Dendritic cell treated with granulocyte-macrophage colony-stimulating factor and Interleukin-4, amounts not matched to agents 40 ng/mL and 50 ng/mL, for 4 days (primary cell): Measurements from ENCODE around the gene UAP1L1.

Experiments used
- H3K27ac Mint-ChIP-seq: one replicate; pipeline ENCODE4 v1.8.0; 2022; ENCODE audit warnings: mild to moderate bottlenecking, mixed read lengths
- H3K27me3 Mint-ChIP-seq: one replicate; pipeline ENCODE4 v1.8.0; 2022; ENCODE audit warnings: mild to moderate bottlenecking, mixed read lengths
- H3K36me3 Mint-ChIP-seq: one replicate; pipeline ENCODE4 v1.8.0; 2022; ENCODE audit warnings: low read depth, mixed read lengths
- H3K4me1 Mint-ChIP-seq: one replicate; pipeline ENCODE4 v1.8.0; 2022; ENCODE audit warnings: low read depth, mixed read lengths
- H3K4me3 Mint-ChIP-seq: one replicate; pipeline ENCODE4 v1.8.0; 2022; ENCODE audit warnings: mild to moderate bottlenecking, moderate library complexity, mixed read lengths
- H3K9me3 Mint-ChIP-seq: one replicate; pipeline ENCODE4 v1.8.0; 2022; ENCODE audit warnings: mixed read lengths
- intact Hi-C: fragments of 100-400 bp; cut with micrococcal nuclease; formaldehyde crosslinking; loops from one replicate; pipeline ENCODE4 v1.15.0; 2022

UAP1L1 gene

GRCh38 chr9:137035507-137035834, 41.8 kb upstream of the UAP1L1 start:
- intact Hi-C loops = loop anchor here (1.0 to 2.0 kb wide), 2 partner anchors 87 to 249 kb away; no protein-coding TSS in a partner anchor
- Mint-ChIP-seq H3K4me1 (peaks cover 72% of the 10 kb centered on the region), H3K4me3 (peak overlapping the region; percentile 80), H3K27me3 (peaks cover 4% of the 10 kb centered on the region), H3K9me3 (no peaks in the 10 kb centered on the region), H3K36me3 (peaks cover 62% of the 10 kb centered on the region), H3K27ac (peak overlapping the region; percentile 90)

- Mint-ChIP-seq H3K36me3 (peaks cover 62% of the 10 kb centered on the region), H3K27me3 (peaks cover 5% of the 10 kb centered on the region), H3K9me3 (no peaks in the 10 kb centered on the region), H3K4me1 (peaks cover 67% of the 10 kb centered on the region), H3K27ac (no peak overlapping the region), H3K4me3 (no peak overlapping the region)
- intact Hi-C loops = loop anchor here (1.0 to 2.0 kb wide), 2 partner anchors 88 to 249 kb away; no protein-coding TSS in a partner anchor
Measured at GRCh38 chr9:137035937-137036336, 41.4 kb upstream of the UAP1L1 start.

DNA sequence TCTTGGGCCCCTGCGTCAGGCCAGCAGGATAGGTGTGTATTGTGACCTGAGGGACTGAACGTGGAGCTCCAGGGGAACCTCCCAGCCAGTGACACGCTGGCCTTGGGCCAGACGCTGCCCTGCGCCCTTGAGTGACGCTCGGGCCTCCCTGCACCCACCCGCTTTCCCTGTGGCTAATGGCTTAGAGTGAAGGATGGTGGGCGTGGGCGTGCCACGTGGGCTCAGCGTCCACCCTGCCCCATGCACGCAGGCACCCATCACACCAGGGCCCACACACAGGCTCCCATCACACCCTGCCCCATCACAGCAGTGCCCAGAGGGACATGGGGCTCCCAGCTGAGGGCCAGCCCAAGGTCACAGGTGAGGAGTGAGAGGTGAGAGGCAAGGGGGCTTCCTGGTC, 40.3 kb upstream of the UAP1L1 start:
- no peak overlapping the region for H3K27ac Mint-ChIP-seq
- H3K36me3 Mint-ChIP-seq = peaks cover 62% of the 10 kb centered on the region
- H3K27me3 Mint-ChIP-seq = peaks cover 11% of the 10 kb centered on the region
- intact Hi-C loops = no loop called here
- H3K4me3 Mint-ChIP-seq = no peak overlapping the region
- H3K9me3 Mint-ChIP-seq = no peaks in the 10 kb centered on the region
- peaks cover 57% of the 10 kb centered on the region for H3K4me1 Mint-ChIP-seq

DNA sequence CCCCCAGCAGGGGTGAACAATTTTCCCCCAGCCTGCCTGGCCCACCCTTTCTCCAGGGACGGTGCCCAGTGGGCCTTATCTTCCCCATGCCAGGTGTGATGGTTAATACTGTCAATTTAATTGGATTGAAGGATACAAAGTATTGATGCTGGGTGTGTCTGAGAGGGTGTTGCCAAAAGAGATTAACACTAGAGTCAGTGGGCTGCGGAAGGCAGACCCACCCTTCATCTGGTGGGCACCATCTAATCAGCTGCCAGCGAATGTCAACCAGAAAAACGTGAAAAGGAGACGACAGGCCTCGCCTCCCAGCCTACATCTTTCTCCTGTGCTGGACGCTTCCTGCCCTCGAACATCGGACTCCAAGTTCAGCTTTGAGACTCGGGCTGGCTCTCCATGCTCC, 39.8 kb upstream of the UAP1L1 start:
- Mint-ChIP-seq H3K36me3 (peaks cover 61% of the 10 kb centered on the region), H3K27me3 (peaks cover 14% of the 10 kb centered on the region), H3K4me3 (no peak overlapping the region), H3K9me3 (no peaks in the 10 kb centered on the region), H3K27ac (no peak overlapping the region), H3K4me1 (peaks cover 53% of the 10 kb centered on the region)
- intact Hi-C loops = no loop called here

GRCh38 chr9:137038916-137039315, 38.4 kb upstream of the UAP1L1 start:
- peaks cover 27% of the 10 kb centered on the region for H3K27me3 Mint-ChIP-seq
- peaks cover 49% of the 10 kb centered on the region for H3K36me3 Mint-ChIP-seq
- intact Hi-C loops = no loop called here
- no peak overlapping the region for H3K27ac Mint-ChIP-seq
- peaks cover 40% of the 10 kb centered on the region for H3K4me1 Mint-ChIP-seq
- no peaks in the 10 kb centered on the region for H3K9me3 Mint-ChIP-seq
- H3K4me3 Mint-ChIP-seq = no peak overlapping the region

DNA sequence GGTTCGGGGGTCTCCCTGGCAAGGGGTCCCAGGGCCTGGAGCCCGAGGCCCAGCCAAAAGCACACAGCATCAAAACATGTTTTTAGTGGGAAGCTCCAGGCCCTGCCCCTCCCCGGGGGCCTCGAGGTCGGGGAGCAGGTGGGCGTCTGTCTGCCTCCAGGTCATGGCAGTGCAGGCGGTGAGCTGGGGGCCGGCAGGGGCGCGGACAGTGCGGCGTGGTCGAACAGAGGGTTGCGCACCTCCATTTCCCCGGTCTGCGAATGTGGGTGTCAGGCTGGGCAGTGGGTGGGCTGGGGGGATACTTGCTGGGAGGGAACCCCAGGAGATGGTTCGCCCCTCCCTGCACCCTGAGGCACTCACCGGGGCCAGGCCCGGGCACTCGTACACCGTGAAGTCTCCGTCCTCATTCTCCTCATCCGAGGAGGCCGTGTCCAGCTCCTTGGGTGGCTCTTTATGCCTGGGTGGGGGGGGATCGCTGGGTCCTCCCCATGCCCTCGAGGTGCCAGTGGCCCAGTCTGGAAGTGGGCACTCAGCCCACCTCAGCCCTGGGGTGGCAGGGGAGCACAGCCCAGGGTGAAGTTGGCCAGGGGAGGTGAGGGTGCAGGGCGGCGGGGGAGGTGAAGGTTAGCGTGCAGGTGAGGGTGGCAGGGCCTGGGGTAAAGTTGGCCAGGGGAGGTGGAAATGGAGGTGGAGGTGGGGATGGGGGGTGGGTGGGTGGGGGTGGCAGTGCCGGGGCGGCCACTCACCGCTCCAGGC, 37.5 kb upstream of the UAP1L1 start:
- no peak overlapping the region for H3K4me3 Mint-ChIP-seq
- H3K4me1 Mint-ChIP-seq = peaks cover 40% of the 10 kb centered on the region
- intact Hi-C loops = no loop called here
- H3K9me3 Mint-ChIP-seq = no peaks in the 10 kb centered on the region
- H3K27ac Mint-ChIP-seq = no peak overlapping the region
- peaks cover 43% of the 10 kb centered on the region for H3K36me3 Mint-ChIP-seq
- H3K27me3 Mint-ChIP-seq = peaks cover 36% of the 10 kb centered on the region

DNA sequence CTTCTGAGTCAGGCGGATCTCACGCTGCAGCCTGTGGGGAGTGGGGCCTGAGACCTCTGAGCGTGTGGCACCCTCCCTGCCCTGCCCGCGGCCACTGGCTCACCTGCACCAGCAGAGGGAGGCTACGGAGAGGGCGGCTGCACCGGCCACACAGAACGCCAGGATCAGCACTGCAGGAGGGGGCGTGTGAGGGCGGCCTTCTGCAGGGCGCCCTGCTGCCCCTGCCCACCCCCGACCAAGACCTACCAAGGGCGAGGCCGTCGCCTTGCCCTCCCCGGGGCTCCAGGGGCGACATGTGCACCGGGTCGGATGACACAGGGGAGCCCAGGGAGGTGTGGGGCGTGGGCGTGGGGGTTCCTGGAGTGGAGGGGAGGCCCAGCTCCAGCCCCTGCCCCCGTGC, 36.7 kb upstream of the UAP1L1 start:
- Mint-ChIP-seq H3K27ac (no peak overlapping the region), H3K4me1 (peaks cover 39% of the 10 kb centered on the region), H3K36me3 (peaks cover 35% of the 10 kb centered on the region), H3K4me3 (no peak overlapping the region), H3K27me3 (peaks cover 44% of the 10 kb centered on the region), H3K9me3 (no peaks in the 10 kb centered on the region)
- intact Hi-C loops = no loop called here

GRCh38 chr9:137041124-137041523, 36.2 kb upstream of the UAP1L1 start:
- intact Hi-C loops = no loop called here
- H3K9me3 Mint-ChIP-seq = no peaks in the 10 kb centered on the region
- H3K4me3 Mint-ChIP-seq = no peak overlapping the region

DNA sequence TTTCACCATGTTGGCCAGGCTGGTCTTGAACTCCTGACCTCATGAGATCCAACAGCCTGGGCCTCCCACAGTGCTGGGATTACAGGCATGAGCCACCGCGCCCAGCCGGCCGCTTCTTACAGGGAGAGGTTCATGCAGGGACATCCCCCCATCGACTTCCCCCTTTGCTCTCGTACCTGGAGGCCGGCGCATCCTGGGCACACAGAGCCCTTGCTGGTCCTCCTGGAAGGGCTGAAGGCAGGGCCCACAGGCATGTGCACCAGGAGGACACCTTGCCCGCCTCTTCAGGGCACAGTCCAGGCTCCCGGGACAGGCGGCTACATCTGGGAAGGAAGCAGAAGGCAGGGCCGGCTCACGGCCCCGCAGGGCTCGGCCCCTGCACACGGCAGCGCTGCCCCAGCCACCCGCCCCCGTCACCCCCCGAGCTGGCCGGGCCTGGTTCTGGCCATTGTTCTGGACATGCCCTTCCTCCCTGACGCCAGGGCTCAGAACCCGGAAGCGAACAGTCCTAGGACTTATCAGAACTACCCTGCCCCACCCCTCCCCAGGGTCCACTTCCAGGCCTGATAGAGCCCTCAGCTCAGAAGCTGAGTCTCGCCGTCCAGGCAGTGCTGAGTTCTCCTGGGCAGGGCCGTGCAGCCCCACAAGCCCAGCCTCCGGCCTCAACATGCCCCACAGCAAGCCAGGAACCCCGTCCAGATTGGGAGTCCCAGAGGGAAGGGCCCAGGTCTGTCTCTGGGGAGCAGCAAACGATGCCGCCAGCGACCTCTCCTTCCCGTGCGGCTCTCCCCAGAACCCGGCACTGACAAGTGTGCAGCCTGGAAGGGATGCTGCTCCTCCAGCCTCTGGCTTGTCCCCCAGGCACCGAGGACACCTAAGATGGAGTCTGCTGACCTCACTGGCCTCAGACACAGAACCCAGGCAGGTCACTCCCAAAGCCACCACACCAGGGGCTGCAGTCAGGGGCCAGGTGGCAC, 34.3 kb upstream of the UAP1L1 start:
- Mint-ChIP-seq H3K4me3 (no peak overlapping the region), H3K27ac (no peak overlapping the region), H3K27me3 (peaks cover 66% of the 10 kb centered on the region), H3K36me3 (peaks cover 11% of the 10 kb centered on the region), H3K4me1 (peaks cover 27% of the 10 kb centered on the region), H3K9me3 (no peaks in the 10 kb centered on the region)
- intact Hi-C loops = no loop called here

More at GRCh38 chr9:137041124-137041523, 36.2 kb upstream of the UAP1L1 start:
- peaks cover 47% of the 10 kb centered on the region for H3K27me3 Mint-ChIP-seq
- H3K27ac Mint-ChIP-seq = no peak overlapping the region
- peaks cover 30% of the 10 kb centered on the region for H3K36me3 Mint-ChIP-seq
- H3K4me1 Mint-ChIP-seq = peaks cover 34% of the 10 kb centered on the region

DNA sequence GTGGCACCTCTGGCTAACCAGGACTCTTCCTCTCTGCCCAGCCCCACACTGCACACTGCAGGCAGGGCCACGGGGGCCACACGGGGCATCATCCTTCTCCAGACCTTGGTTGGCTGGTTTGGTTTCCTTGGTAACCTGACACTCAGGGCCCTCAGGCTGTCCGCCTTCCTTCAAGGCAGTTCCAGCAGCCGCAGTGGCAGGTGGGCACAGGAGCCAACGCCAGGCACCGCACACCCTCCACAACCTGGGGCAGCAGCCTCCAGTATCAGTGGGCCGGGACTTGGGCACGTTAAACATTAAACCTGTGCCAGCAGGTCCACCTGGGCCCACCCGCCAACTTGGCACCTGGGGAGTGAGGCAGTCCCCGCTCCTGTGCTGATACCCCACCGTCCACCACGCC, 33.3 kb upstream of the UAP1L1 start:
- H3K9me3 Mint-ChIP-seq = no peaks in the 10 kb centered on the region
- peaks cover 21% of the 10 kb centered on the region for H3K4me1 Mint-ChIP-seq
- H3K27me3 Mint-ChIP-seq = peaks cover 73% of the 10 kb centered on the region
- intact Hi-C loops = no loop called here
- H3K36me3 Mint-ChIP-seq = peaks cover under 1% of the 10 kb centered on the region
- H3K27ac Mint-ChIP-seq = no peak overlapping the region
- no peak overlapping the region for H3K4me3 Mint-ChIP-seq

DNA sequence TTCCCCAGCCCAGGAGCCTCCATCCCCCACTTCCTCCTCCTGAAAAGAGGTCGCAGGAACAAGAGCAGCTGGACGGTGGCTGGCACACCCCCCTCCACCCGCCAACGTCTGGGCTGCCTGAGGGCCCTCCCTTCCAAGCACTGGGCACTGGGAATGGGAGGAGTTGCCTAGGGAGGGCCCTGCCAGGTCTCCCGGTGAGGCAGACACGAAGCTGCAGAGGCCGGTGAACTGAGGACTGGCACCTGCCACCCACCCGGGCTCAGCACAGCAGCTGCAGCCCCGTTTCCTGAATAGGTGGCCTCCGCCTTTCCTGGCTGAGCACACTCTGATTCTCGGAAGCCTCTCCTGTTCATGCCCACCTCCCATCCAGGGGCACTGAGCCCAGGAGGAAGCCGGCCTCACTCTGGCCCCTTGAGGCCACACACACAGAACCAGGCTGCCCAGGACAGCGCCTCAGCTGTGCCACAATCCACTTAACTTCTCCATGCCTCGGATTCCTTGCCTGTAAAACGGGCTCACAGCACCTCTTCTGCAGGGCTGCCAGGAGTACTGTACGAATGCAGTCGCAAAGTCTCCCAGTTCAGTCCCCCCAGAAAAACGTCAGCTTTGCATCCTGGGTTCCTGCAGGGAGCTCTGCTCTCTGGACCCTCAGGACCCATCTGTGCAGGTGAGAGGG, 32.7 kb upstream of the UAP1L1 start:
- Mint-ChIP-seq H3K9me3 (no peaks in the 10 kb centered on the region), H3K4me3 (no peak overlapping the region), H3K36me3 (no peaks in the 10 kb centered on the region), H3K4me1 (peaks cover 21% of the 10 kb centered on the region), H3K27me3 (peaks cover 76% of the 10 kb centered on the region), H3K27ac (no peak overlapping the region)
- intact Hi-C loops = loop anchor here (5.0 kb wide), 1 partner anchor 183 kb away; the partner anchor contains the start of genes CYSRT1 and RNF224

GRCh38 chr9:137045294-137046087, 31.8 kb upstream of the UAP1L1 start:
- Mint-ChIP-seq H3K4me3 (peak overlapping the region; percentile 65), H3K27me3 (peaks cover 83% of the 10 kb centered on the region), H3K27ac (no peak overlapping the region), H3K4me1 (peaks cover 21% of the 10 kb centered on the region), H3K36me3 (no peaks in the 10 kb centered on the region), H3K9me3 (no peaks in the 10 kb centered on the region)
- intact Hi-C loops = loop anchor here (2.0 to 5.0 kb wide), 2 partner anchors 19 to 182 kb away; partner anchors contain the start of genes CYSRT1 and RNF224
